ENCODE measurements around the gene ITGA11.
"Not testable (repeated sequence)": the region's sequence is repeated elsewhere in the genome, so short reads cannot be mapped to it uniquely, and the experiment has no call there.

The ITGA11 gene

GRCh38 chr15:68407886-68408881 lies 23.8 kb downstream of the ITGA11 start:
- no peak for DNase-seq

- no peak for DNase-seq
These were observed 24.6 kb downstream of the ITGA11 start for GRCh38 chr15:68407141-68407885.

GRCh38 chr15:68405378-68406250 lies 26.3 kb downstream of the ITGA11 start:
- no peak for DNase-seq

GRCh38 chr15:68404056-68404798 lies 27.7 kb downstream of the ITGA11 start:
- no peak for DNase-seq

GRCh38 chr15:68403161-68403941 lies 28.6 kb downstream of the ITGA11 start:
- DNase-seq, result no peak

- DNase-seq, result no peak
These were observed 29.4 kb downstream of the ITGA11 start for GRCh38 chr15:68402432-68403160.

GRCh38 chr15:68401496-68402431 lies 30.2 kb downstream of the ITGA11 start:
- DNase-seq, result no peak

GRCh38 chr15:68400066-68400456 lies 31.9 kb downstream of the ITGA11 start:
- no peak for DNase-seq

GRCh38 chr15:68399096-68400065 lies 32.6 kb downstream of the ITGA11 start:
- no peak for DNase-seq

- DNase-seq, result not testable (repeated sequence)
These were observed 34.0 kb downstream of the ITGA11 start for GRCh38 chr15:68397999-68398398.

- DNase-seq, result no peak
These were observed 35.9 kb downstream of the ITGA11 start for GRCh38 chr15:68396068-68396467.

GRCh38 chr15:68391121-68391520 lies 40.8 kb downstream of the ITGA11 start:
- no peak for DNase-seq

GRCh38 chr15:68389936-68390817 lies 41.8 kb downstream of the ITGA11 start:
- no peak for DNase-seq

- no peak for DNase-seq
These were observed 42.7 kb downstream of the ITGA11 start for GRCh38 chr15:68389041-68389930.

GRCh38 chr15:68387381-68388143 lies 44.4 kb downstream of the ITGA11 start:
- no peak for DNase-seq
